Neural progenitor cell (in vitro differentiated cells): ENCODE results near the gene MAPKAPK3.

Experiments used
- EZH2 ChIP-seq: fragments of 200-600 bp; sonication (generic); IDR thresholded peaks from 2 replicates; pipeline ENCODE4 v1.6.1; 2017; ENCODE audit warnings: antibody characterized with exemption, mild to moderate bottlenecking, moderate library complexity
- TF ChIP-seq, protein P1 (sequence below): fragments of 200-600 bp; sonication (generic); IDR thresholded peaks from 2 replicates; pipeline ENCODE4 v1.5.1; 2017; ENCODE audit warnings: antibody characterized with exemption, mild to moderate bottlenecking

DNA sequence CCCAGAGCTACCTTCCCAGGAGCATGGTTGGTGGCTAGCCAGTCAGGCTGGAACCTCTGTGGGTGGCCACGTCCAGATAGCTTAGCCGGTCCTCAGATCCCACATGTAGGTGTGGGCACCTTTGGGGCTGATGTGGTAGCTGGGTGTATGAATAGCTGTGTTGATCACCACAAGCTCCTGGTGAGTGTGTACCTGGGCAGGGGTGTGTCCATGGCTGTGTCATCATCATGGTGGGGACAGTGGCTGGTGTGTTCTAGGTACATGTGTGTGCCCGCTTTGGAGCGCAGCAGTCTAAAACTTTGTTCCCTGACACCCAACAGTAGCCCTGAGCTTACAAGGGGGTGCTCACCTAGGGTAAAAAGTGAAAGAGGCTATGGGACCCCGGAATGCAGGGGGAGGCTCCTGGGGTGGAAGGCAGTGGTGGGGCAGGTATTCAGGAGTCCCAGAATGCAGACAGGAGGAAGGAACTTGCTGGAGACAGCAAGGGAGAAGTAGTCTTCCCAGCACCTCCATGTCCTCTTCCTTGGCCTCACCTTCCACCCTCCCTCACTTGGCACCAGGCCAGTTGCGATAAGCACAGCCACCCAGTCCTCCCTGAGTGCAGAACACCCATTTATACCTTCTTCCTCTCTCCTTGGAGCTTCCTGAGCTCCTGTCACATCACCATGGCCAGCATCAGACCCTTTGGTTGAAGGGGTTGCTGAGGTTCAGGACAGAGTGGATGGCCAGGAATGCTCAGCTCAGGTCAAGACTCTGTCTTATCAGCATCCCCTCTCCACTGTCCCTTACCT, 6.6 kb upstream of the MAPKAPK3 start:
- TF ChIP-seq, protein P1, sequence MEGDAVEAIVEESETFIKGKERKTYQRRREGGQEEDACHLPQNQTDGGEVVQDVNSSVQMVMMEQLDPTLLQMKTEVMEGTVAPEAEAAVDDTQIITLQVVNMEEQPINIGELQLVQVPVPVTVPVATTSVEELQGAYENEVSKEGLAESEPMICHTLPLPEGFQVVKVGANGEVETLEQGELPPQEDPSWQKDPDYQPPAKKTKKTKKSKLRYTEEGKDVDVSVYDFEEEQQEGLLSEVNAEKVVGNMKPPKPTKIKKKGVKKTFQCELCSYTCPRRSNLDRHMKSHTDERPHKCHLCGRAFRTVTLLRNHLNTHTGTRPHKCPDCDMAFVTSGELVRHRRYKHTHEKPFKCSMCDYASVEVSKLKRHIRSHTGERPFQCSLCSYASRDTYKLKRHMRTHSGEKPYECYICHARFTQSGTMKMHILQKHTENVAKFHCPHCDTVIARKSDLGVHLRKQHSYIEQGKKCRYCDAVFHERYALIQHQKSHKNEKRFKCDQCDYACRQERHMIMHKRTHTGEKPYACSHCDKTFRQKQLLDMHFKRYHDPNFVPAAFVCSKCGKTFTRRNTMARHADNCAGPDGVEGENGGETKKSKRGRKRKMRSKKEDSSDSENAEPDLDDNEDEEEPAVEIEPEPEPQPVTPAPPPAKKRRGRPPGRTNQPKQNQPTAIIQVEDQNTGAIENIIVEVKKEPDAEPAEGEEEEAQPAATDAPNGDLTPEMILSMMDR = no peak
- TF ChIP-seq EZH2 = no peak
